Left ventricle myocardium inferior (tissue), 1 donor: ENCODE results near the gene HSD17B8. TPM values are rescaled to one million over a fixed set of nuclear protein-coding genes. Genes with fewer than 3 reads are reported as not detected.
A peak's percentile ranks its signal among the peaks of the same experiment; 100 is the strongest.

Source experiments
- DNase-seq: peaks from one replicate; pipeline ENCODE4 v3.0.0-alpha.2; 2020
- H3K27ac ChIP-seq: fragments of 200-600 bp; replicated peaks from 2 replicates; pipeline ENCODE4 v1.8.0; 2021
- H3K27me3 ChIP-seq: fragments of 200-600 bp; 2 replicates; pipeline ENCODE4 v1.8.0; 2021; ENCODE audit warnings: low read depth
- H3K36me3 ChIP-seq: fragments of 200-600 bp; 2 replicates; pipeline ENCODE4 v1.8.0; 2021
- H3K4me1 ChIP-seq: fragments of 200-600 bp; 2 replicates; pipeline ENCODE4 v1.8.0; 2021
- H3K4me3 ChIP-seq: fragments of 200-600 bp; 2 replicates; pipeline ENCODE4 v1.8.0; 2021; ENCODE audit warnings: mild to moderate bottlenecking, moderate library complexity
- H3K9me3 ChIP-seq: fragments of 200-600 bp; replicated peaks from 2 replicates; pipeline ENCODE4 v1.8.0; 2021
- CTCF ChIP-seq: fragments of 200-600 bp; IDR thresholded peaks from 2 replicates; pipeline ENCODE4 v1.8.0; 2021; ENCODE audit warnings: antibody characterized with exemption, mild to moderate bottlenecking, borderline replicate concordance
- intact Hi-C: fragments of 100-400 bp; cut with micrococcal nuclease; formaldehyde crosslinking; loops from one replicate; pipeline ENCODE4 v1.11.0; 2022
- total RNA-seq: library from RNA; stranded (reverse); fragmentation: NEBNext Ultra II Directional; extraction: Animal tissue kit (Norgen Biotek cat#: 25700); gene quantifications from one replicate; pipeline ENCODE4 v1.2.1, GENCODE V29; 2021
- donor health status: DM: no; HTN: yes; CAD: no; lungs with severe emphysema.

Gene HSD17B8
- total RNA-seq, 1 donor from 2014 or later = 18.2 TPM

GRCh38 chr6:33190504-33191107 is 13.8 kb upstream of the HSD17B8 start:
- Histone ChIP-seq H3K4me1 (peaks cover 41% of the 10 kb centered on the region), H3K27ac (no peak overlapping the region), H3K27me3 (peaks cover 6% of the 10 kb centered on the region), H3K9me3 (no peaks in the 10 kb centered on the region), H3K4me3 (no peak overlapping the region), H3K36me3 (peaks cover 17% of the 10 kb centered on the region)
- DNase-seq = no peak
- intact Hi-C loops = no loop called here
- no peak for TF ChIP-seq CTCF

- H3K4me3 ChIP-seq = peak overlapping the region; percentile 70
- peak; percentile 39 for DNase-seq
- no peaks in the 10 kb centered on the region for H3K9me3 ChIP-seq
- H3K27ac ChIP-seq = no peak overlapping the region
- intact Hi-C loops = no loop called here
- peaks cover 26% of the 10 kb centered on the region for H3K36me3 ChIP-seq
- peaks cover 6% of the 10 kb centered on the region for H3K27me3 ChIP-seq
- H3K4me1 ChIP-seq = peaks cover 49% of the 10 kb centered on the region
- no peak for TF ChIP-seq CTCF
Observed at GRCh38 chr6:33191383-33192104, 12.9 kb upstream of the HSD17B8 start.

GRCh38 chr6:33192105-33192646 is 12.3 kb upstream of the HSD17B8 start, which contains the start of gene COL11A2:
COL11A2 (minus strand) TSS chr6:33192467; CDS start chr6:33192240, 227 bp downstream.
- Histone ChIP-seq H3K9me3 (no peaks in the 10 kb centered on the region), H3K27ac (peak within 1 kb of the TSS; percentile 83), H3K4me3 (peak within 1 kb of the TSS; percentile 70), H3K36me3 (peaks cover 33% of the 10 kb centered on the region), H3K27me3 (peaks cover 6% of the 10 kb centered on the region), H3K4me1 (peaks cover 55% of the 10 kb centered on the region)
- no peak for DNase-seq
- TF ChIP-seq CTCF = no peak
- intact Hi-C loops = no loop called here

GRCh38 chr6:33192671-33193602 is 11.5 kb upstream of the HSD17B8 start:
- TF ChIP-seq CTCF = no peak
- H3K27ac ChIP-seq = peak overlapping the region; percentile 83
- no peaks in the 10 kb centered on the region for H3K9me3 ChIP-seq
- peak; percentile 46 for DNase-seq
- H3K4me3 ChIP-seq = peak overlapping the region; percentile 70
- intact Hi-C loops = no loop called here
- peaks cover 39% of the 10 kb centered on the region for H3K36me3 ChIP-seq
- H3K27me3 ChIP-seq = peaks cover 6% of the 10 kb centered on the region
- H3K4me1 ChIP-seq = peaks cover 63% of the 10 kb centered on the region

- TF ChIP-seq CTCF = no peak
- peak overlapping the region; percentile 83 for H3K27ac ChIP-seq
- intact Hi-C loops = no loop called here
- no peak for DNase-seq
- H3K4me1 ChIP-seq = peaks cover 70% of the 10 kb centered on the region
- H3K4me3 ChIP-seq = peak overlapping the region; percentile 70
- no peaks in the 10 kb centered on the region for H3K9me3 ChIP-seq
- H3K36me3 ChIP-seq = peaks cover 39% of the 10 kb centered on the region
- peaks cover 6% of the 10 kb centered on the region for H3K27me3 ChIP-seq
Observed at GRCh38 chr6:33193619-33194018, 10.8 kb upstream of the HSD17B8 start.
